ENCODE results near the gene IZUMO2.
A peak's percentile ranks its signal among the peaks of the same experiment; 100 is the strongest.
"Not testable (repeated sequence)": the region's sequence is repeated elsewhere in the genome, so short reads cannot be mapped to it uniquely, and the experiment has no call there.

The IZUMO2 gene

GRCh38 chr19:50184196-50184595 lies 21.1 kb upstream of the IZUMO2 start:
- DNase-seq (ENCODE audit: low spot score): no peak

DNA sequence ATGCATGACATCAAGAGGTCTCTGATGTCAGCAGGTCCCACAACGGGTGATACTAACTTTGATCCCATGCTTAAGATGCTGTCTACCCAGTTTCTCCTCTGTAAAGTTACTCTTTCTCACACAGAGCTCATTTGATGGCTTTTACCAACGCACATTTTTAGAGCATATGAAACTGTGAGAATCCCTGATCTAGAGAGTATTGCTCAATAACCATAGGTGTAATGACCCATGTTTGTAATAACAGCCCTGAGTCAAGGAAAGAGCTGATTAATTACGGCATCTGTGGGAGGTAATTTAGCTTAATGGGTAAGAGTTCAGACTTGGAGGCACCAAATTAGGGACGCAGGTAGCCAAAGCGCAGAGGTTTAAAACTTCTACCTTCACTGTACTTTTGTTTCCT lies 18.0 kb upstream of the IZUMO2 start:
- DNase-seq (ENCODE audit: low spot score): no peak

GRCh38 chr19:50178859-50179537 lies 15.9 kb upstream of the IZUMO2 start:
- DNase-seq (ENCODE audit: low spot score): no peak

DNA sequence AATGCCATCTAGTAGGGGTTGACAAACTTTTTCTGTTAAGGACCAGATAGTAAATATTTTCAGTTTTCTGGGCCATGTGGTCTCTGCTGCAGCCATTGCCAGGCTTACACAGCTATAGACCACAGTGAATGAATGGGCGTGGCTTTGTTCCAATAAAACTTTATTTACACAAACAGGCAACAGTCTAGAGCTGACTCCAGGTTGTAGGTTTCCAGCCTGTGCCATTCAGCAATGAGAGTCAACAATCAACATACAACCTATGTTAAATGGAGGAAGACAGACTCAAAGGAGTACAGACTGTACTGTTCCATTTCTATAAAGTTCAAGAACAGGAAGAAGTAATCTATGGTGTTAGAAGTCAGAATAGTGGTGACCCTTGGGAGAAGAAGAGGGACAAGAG lies 15.2 kb upstream of the IZUMO2 start:
- DNase-seq (ENCODE audit: low spot score): no peak

- no peak for DNase-seq (ENCODE audit: low spot score)
These were observed 13.7 kb upstream of the IZUMO2 start for GRCh38 chr19:50176775-50177174.

GRCh38 chr19:50175924-50176323 lies 12.8 kb upstream of the IZUMO2 start:
- DNase-seq (ENCODE audit: low spot score): no peak

GRCh38 chr19:50174100-50174793 lies 11.2 kb upstream of the IZUMO2 start:
- DNase-seq (ENCODE audit: low spot score): no peak

- DNase-seq (ENCODE audit: low spot score): no peak
These were observed 10.0 kb upstream of the IZUMO2 start for GRCh38 chr19:50173127-50173526.

- DNase-seq (ENCODE audit: low spot score): no peak
These were observed 9.6 kb upstream of the IZUMO2 start for GRCh38 chr19:50172726-50173125.

DNA sequence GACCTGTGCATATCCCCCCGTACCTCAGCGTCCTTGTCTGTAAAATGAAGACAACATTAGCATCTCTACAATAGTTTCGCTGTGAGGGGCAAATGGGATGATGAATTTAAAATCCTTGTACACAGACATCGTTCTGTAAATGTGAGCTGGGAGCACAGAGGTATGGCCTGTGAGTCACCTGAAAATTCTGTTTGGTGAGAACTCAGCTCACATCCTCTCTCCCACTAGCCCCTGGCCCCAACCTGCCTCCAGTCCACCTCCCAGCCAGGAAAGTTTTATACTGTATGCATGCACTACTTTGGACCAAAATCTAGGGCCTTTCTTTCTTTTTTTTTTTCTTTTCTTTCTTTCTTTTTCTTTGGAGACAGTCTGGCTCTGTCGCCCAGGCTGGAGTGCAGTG lies 8.7 kb upstream of the IZUMO2 start:
- no peak for DNase-seq (ENCODE audit: low spot score)

DNA sequence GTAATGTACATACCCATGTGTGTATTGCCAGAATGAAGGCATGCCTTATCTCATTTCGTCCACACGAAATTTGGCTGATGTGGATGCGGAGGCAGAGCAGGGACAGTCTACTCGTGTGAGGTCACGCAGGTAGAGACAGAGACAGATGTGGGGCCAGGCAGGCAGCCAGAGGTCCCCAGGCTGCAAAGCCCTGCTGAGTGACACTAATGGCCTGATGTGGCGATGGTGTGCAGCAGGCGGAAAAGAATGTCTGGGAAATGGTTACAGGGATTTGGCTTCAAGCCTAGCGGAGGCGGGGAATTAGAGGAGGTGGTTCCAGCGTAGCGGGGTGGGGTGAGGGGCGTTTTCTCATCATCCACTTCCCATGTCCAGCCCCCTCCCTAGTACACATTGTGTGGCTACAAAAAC lies 4.2 kb upstream of the IZUMO2 start:
- DNase-seq (ENCODE audit: low spot score): no peak

DNA sequence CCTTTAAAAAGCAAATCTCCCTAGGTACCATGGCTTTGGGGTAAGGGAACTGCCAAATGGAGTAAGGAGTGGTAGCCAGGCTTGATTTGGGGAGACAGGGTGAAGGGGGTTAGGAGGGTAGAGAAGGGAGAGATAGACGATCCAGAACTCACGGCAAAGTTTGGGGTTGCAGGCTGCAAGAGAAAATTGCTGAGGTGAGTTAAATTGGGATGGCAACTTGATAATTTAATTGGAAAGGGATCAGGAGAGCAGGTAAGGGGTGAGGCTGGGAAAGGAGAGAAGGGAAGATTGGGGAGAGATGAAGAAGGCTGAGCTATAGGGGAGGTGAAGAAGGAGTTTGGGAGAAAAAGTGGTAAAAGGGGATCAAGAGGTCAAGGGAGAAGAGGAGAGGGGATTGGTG lies 4.0 kb downstream of the IZUMO2 start:
- DNase-seq (ENCODE audit: low spot score): no peak

DNA sequence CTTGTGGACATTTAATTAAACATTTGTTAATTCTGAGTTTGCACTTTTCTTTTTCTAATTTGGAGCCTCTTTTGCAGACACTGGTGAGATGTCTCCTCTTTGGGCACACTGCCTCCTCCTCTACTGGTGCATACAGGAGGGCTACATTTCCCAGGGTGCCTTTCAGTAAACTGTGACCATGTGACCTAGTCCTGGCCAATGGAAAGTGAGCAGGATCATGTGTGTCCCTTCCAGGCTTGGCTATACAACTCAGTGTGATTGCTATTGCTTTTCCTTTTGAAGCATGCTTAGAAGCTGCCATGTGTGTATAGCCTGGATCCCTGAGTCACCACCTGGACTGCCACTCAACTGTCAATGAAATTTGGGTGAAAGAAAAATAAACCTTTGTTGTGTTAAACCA lies 4.5 kb downstream of the IZUMO2 start:
- DNase-seq (ENCODE audit: low spot score): no peak

DNA sequence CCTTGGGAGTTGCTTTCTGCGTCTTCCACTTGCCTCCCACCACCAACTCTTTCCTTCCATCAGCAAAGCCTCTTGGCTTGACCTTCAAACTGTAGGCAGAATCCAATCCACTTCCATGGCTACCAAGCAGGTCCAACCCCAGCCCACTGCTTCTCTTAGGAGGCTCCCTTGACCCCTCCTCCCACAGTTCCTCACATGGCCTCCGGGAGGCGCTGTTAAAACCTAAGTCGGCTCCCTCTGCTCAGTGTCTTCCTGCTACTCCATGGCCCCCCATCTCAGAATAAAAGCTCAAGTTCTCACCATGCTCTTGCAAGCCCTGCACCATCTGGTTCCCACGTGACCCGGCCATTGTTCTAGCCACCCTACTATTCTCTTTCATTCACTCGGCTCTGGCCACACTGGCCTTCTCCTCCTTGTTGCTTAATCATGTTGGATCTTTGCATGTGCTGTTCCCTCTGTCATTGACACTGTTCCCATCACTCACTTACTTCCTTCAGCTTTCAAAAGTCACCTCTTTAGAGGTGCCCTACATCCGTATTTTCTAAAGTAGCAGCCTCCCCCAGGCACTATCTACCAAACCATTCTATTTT lies 7.5 kb downstream of the IZUMO2 start:
- DNase-seq (ENCODE audit: low spot score): no peak

DNA sequence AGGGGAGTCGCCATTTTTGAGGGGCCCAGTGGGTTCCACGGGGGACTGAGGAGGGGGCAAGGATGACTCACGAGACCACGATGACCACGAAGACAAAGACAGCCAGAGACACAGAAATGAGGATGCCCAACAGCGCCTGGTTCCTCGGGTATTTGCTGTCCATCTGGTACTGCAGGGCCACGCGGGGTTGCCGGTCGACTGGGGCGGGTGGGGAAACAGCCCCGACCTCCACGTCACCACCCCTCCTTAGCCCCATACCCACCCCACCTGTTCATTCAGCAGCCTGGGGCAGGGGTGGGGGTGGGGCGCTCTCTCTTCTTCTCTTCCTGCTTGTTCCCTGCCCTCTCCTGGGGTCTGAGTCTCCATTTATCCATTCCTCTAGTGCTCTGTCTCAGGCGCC lies 8.6 kb downstream of the IZUMO2 start:
- no peak for DNase-seq (ENCODE audit: low spot score)

GRCh38 chr19:50152578-50152977 lies 10.5 kb downstream of the IZUMO2 start:
- DNase-seq (ENCODE audit: low spot score): no peak

DNA sequence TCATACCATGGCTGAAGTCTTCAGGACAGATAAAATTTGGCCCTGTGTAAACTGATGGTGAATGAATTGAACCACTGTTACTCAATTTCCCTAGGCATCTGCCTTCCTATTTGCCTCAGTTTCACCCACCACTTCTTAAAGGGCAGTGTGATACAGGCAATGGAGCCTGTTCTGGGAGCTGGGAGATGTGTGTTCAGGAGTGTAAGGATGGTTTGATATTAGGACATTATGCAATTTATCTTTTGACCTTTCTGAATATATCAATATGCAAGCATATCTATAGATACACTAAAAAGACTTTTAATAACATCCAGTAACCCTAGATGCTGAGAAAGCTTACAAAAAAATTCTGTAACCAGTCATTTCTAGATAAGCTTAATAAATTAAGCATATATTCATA lies 14.6 kb downstream of the IZUMO2 start:
- DNase-seq (ENCODE audit: low spot score): no peak

- DNase-seq (ENCODE audit: low spot score): peak; percentile 98
These were observed 15.3 kb downstream of the IZUMO2 start for GRCh38 chr19:50147462-50148423.

DNA sequence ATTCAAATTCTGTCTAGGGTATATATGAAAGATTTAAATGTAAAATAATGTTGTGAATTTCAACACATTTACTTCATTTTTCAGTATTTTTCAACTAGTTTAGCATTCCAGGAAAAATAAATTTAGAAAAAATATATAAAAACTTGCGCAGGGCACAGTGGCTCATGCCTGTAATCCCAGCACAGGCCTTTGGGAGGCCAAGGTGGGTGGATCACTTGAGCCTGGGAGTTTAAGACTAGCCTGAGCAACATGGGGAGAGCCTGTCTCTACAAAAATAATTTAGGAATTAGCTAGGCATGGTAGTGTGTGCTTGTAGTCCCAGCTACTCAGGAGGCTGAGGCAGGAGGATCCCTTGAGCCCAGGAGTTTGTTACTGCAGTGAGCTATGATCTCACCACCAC lies 21.2 kb downstream of the IZUMO2 start:
- not testable (repeated sequence) for DNase-seq (ENCODE audit: low spot score)

DNA sequence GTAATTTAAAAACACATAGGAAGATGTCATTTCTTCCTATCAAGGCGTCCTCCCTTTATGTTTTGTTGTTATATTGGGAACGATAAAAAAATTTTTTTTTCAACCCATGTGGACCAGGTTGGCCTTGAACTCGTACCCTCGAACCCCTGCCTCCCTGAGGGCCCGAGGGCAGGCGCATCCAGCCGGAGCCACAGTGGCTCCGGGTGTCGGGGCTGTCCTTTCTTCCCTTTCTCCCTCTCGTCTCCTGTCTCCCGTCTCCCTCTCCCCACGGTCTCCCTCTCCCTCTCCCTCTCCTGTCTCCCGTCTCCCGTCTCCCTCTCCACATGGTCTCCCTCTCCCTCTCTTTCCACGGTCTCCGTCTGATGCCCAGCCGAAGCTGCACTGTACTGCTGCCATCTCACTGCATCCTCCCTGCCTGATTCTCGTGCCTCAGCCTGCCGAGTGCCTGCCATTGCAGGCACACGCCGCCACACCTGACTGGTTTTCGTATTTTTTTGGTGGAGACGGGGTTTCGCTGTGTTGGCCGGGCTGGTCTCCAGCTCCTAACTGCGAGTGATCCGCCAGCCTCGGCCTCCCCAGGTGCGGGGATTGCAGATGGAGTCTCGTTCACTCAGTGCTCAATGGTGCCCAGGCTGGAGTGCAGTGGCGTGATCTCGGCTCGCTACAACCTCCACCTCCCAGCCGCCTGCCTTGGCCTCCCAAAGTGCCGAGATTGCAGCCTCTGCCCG lies 22.8 kb downstream of the IZUMO2 start:
- DNase-seq (ENCODE audit: low spot score): not testable (repeated sequence)

GRCh38 chr19:50136603-50137365 lies 26.3 kb downstream of the IZUMO2 start:
- DNase-seq (ENCODE audit: low spot score): not testable (repeated sequence)
